ENCODE results near the gene ANKS3. TPM values are rescaled to one million over a fixed set of nuclear protein-coding genes. Genes with fewer than 3 reads are reported as not detected.

The ANKS3 gene
- polyA plus RNA-seq, 1 donor (not counting 4 experiments of a cell fraction or from before 2014, with no cell fraction given): 11.7 TPM

DNA sequence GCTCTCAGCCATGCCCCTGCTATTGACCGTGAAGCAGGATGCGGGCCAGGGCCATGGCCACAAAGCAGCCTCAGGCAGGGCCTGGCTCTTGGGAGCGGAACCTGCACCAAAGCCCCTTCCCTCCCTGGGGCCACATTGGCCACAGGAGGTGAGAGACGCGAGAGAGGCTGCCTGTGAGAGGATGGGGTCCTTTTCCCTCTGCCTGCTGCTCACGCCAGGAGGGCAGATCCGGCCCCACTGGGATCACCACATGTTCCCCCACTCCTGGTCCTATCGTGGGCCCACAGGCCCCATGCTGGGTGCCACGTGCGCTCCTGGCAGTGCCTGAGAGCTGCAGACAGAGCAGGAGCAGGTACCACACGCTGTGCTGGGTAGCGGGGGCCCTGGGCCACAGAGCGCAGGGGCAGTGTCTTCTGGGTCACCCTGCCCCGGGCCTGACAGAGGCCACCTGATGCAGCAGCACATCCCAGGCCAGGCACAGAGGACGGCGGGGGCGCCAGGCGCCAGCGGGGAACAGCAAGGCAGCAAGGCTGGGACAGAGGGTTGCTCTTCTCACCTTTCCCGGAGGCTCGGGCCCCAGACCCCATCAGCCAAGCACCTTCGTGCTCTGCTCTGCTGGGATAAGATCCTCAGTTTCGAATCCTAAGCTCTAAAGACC is 49.9 kb downstream of the ANKS3 start:
- Histone ChIP-seq H3K27ac (ENCODE audit: control insufficient read depth, insufficient read depth, low read length) (no peak overlapping the region), H3K9ac (ENCODE audit: control insufficient read depth, extremely low read depth, insufficient read depth, low read length) (no peak overlapping the region)
- no peak for FAIRE-seq

DNA sequence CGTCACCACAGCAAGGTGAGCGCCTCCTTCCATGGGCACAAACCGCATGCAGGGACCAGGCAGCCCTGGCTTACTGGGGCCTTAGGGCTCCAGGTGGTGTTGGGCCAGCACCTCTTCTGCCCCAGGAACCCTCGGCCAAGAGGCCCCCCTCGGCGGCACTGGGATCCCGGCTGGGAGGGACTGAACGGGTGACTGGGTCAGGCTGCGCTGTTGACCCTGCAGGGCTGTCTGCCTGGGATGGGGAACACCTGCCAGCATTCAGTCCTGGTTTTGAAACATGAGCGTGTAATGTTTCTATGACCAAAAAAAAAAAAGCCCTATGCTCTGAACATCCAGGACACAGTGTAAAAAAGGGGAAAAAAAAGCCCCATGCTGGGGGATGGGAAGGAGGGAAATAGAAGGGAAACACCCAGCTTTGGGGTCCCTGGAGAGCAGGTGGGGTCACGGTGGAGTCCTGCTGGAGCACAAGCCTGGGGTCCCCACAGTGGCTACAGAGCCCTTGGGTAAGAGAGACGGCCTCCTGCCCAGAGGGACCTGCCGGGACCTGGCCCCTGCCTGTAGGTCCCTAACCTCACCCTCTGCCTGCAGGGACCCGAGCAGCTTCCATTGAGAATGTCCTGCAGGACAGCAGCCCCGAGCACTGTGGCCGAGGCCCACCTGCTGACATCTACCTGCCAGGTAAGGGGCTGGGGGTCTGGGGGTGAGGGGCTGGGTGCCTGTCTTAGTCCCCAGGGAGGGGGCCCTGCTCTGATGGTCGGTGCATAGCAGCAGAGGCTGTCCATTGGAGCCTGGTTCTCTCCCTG is 50.6 kb downstream of the ANKS3 start:
- no peak overlapping the region for H3K4me2 ChIP-seq (ENCODE audit: control insufficient read depth, extremely low read depth, insufficient read depth, low read depth, low read length)
- FAIRE-seq (no peak), DNase-seq (ENCODE audit: low read depth, low spot score) (no peak)
- TF ChIP-seq EZH2 (IDR thresholded peaks at IDR 0.05; ENCODE audit: low read length): no peak
- TF ChIP-seq, protein P1, sequence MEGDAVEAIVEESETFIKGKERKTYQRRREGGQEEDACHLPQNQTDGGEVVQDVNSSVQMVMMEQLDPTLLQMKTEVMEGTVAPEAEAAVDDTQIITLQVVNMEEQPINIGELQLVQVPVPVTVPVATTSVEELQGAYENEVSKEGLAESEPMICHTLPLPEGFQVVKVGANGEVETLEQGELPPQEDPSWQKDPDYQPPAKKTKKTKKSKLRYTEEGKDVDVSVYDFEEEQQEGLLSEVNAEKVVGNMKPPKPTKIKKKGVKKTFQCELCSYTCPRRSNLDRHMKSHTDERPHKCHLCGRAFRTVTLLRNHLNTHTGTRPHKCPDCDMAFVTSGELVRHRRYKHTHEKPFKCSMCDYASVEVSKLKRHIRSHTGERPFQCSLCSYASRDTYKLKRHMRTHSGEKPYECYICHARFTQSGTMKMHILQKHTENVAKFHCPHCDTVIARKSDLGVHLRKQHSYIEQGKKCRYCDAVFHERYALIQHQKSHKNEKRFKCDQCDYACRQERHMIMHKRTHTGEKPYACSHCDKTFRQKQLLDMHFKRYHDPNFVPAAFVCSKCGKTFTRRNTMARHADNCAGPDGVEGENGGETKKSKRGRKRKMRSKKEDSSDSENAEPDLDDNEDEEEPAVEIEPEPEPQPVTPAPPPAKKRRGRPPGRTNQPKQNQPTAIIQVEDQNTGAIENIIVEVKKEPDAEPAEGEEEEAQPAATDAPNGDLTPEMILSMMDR (optimal IDR thresholded peaks at IDR 0.05 in 1 of 3, IDR thresholded peaks at IDR 0.05 in 1 of 3, conservative IDR thresholded peaks at IDR 0.05 in 1 of 3; ENCODE audit: extremely low read depth in 1 of 3, insufficient read depth in 2 of 3, low read length in 3 of 3): no peak
- peaks cover 12 to 30% of the 10 kb centered on the region in 2 experiments for H3K36me3 ChIP-seq (ENCODE audit: control insufficient read depth in 2 of 2, extremely low read depth in 1 of 2, insufficient read depth in 2 of 2, low read length in 2 of 2)
- no peaks in the 10 kb centered on the region for H3K27me3 ChIP-seq (ENCODE audit: control insufficient read depth, extremely low read depth, insufficient read depth, low read length)
- H4K20me1 ChIP-seq (ENCODE audit: control insufficient read depth, extremely low read depth, insufficient read depth, low read length): no peaks in the 10 kb centered on the region
- H2AFZ ChIP-seq (ENCODE audit: control insufficient read depth, low read length): no peak overlapping the region
- H3K4me1 ChIP-seq (ENCODE audit: control insufficient read depth, extremely low read depth, insufficient read depth, low read length): peaks cover 23% of the 10 kb centered on the region
- dilution Hi-C loops (cut with MboI; ENCODE audit: extremely low pct_ligation_motif_present, low sequenced_read_pairs): no loop called here
- H3K9ac ChIP-seq (ENCODE audit: control insufficient read depth, extremely low read depth, insufficient read depth, low read length): no peak overlapping the region
- no peaks in the 10 kb centered on the region for H3K9me1 ChIP-seq (ENCODE audit: control insufficient read depth, extremely low read depth, insufficient read depth, low read length)
- H3K9me3 ChIP-seq (ENCODE audit: control insufficient read depth, low read depth, low read length): no peaks in the 10 kb centered on the region
- no peak overlapping the region for H3K27ac ChIP-seq (ENCODE audit: control insufficient read depth, insufficient read depth, low read length)
- H3K4me3 ChIP-seq (ENCODE audit: control insufficient read depth in 2 of 3, extremely low read depth in 1 of 3, insufficient read depth in 2 of 3, low read depth in 1 of 3, low read length in 3 of 3): no peak overlapping the region
- H3K79me2 ChIP-seq (ENCODE audit: control insufficient read depth, insufficient read depth, low read length): no peaks in the 10 kb centered on the region

More for the DNA sequence above, 49.9 kb downstream of the ANKS3 start:
- dilution Hi-C loops (cut with MboI; ENCODE audit: extremely low pct_ligation_motif_present, low sequenced_read_pairs): no loop called here
- DNase-seq (ENCODE audit: low read depth, low spot score): no peak
- Histone ChIP-seq H3K9me3 (ENCODE audit: control insufficient read depth, low read depth, low read length) (no peaks in the 10 kb centered on the region), H3K4me2 (ENCODE audit: control insufficient read depth, extremely low read depth, insufficient read depth, low read depth, low read length) (no peak overlapping the region), H3K79me2 (ENCODE audit: control insufficient read depth, insufficient read depth, low read length) (no peaks in the 10 kb centered on the region), H3K9me1 (ENCODE audit: control insufficient read depth, extremely low read depth, insufficient read depth, low read length) (no peaks in the 10 kb centered on the region), H4K20me1 (ENCODE audit: control insufficient read depth, extremely low read depth, insufficient read depth, low read length) (no peaks in the 10 kb centered on the region), H3K27me3 (ENCODE audit: control insufficient read depth, extremely low read depth, insufficient read depth, low read length) (no peaks in the 10 kb centered on the region), H3K4me1 (ENCODE audit: control insufficient read depth, extremely low read depth, insufficient read depth, low read length) (peaks cover 23% of the 10 kb centered on the region), H3K36me3 (ENCODE audit: control insufficient read depth in 2 of 2, extremely low read depth in 1 of 2, insufficient read depth in 2 of 2, low read length in 2 of 2) (peaks cover 12 to 31% of the 10 kb centered on the region in 2 experiments), H2AFZ (ENCODE audit: control insufficient read depth, low read length) (no peak overlapping the region), H3K4me3 (ENCODE audit: control insufficient read depth in 2 of 3, extremely low read depth in 1 of 3, insufficient read depth in 2 of 3, low read depth in 1 of 3, low read length in 3 of 3) (no peak overlapping the region)
- no peak for TF ChIP-seq EZH2 (IDR thresholded peaks at IDR 0.05; ENCODE audit: low read length)
- TF ChIP-seq, protein P1 (optimal IDR thresholded peaks at IDR 0.05 in 1 of 3, IDR thresholded peaks at IDR 0.05 in 1 of 3, conservative IDR thresholded peaks at IDR 0.05 in 1 of 3; ENCODE audit: extremely low read depth in 1 of 3, insufficient read depth in 2 of 3, low read length in 3 of 3): no peak

All from keratinocyte (primary cell).